GM03348 (cell line): Measurements from ENCODE around the gene SLC30A1.
"Not testable (repeated sequence)": the region's sequence is repeated elsewhere in the genome, so short reads cannot be mapped to it uniquely, and the experiment has no call there.

Experiments
- DNase-seq: peaks from one replicate; pipeline ENCODE4 v3.0.0; 2012; ENCODE audit warnings: low spot score

The SLC30A1 gene

DNA sequence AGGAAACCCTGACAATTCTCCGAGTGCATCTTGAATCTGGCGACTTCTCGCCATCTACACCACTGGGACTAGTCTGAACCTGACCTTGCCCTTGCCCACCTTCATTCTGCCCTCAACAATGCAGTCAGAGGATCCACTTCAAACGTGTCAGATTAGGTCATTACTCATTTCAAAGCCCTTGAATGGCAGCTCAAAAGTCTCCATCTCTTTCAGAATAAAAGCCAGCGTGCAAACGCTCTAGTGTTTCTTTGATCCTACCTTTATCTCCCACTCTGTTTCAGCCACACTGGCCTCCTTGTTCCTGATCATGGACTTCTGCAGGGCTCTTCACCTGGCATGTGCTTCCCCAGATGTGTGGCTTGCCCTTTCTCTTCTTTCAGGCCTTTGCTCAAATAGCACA is 31.3 kb downstream of the SLC30A1 start:
- DNase-seq: no peak

DNA sequence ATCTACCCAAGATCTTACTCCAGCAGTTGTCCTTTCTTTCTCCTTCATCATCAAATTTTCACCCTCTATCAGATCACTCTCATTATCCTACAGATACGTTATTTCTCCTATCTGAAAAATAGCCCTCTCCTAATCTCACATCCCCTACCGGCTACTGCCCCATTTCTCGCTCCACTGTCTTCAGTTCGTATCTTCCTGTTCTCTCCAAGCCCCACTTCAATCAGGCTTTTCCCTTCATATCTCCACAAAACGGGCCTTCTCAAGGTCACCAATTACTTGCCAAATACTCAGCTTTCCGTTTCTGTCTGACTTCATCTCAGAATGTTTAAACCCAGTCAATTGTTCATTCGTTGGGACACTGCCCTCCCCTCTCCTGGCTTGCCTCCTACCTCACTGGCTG is 32.4 kb downstream of the SLC30A1 start:
- no peak for DNase-seq

DNA sequence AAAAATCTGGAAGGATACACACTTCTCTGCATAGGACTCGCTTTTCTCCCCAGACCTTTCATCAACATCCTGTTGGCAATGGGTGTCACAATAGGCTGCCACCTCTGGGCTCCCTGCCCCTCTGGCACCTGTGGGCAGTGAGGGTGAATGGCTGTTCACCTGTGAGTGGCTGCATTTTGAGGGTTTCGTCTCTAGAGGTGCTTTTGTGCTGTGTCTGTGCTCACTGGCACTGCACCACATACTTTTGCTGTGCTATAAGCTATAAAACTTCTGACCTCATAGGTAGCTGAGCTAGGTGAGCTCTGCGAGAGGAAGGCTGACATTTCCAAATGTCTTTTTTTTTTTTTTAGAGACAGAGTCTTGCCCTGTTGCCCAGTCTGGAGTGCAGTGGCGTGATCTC is 35.9 kb downstream of the SLC30A1 start:
- DNase-seq: no peak

DNA sequence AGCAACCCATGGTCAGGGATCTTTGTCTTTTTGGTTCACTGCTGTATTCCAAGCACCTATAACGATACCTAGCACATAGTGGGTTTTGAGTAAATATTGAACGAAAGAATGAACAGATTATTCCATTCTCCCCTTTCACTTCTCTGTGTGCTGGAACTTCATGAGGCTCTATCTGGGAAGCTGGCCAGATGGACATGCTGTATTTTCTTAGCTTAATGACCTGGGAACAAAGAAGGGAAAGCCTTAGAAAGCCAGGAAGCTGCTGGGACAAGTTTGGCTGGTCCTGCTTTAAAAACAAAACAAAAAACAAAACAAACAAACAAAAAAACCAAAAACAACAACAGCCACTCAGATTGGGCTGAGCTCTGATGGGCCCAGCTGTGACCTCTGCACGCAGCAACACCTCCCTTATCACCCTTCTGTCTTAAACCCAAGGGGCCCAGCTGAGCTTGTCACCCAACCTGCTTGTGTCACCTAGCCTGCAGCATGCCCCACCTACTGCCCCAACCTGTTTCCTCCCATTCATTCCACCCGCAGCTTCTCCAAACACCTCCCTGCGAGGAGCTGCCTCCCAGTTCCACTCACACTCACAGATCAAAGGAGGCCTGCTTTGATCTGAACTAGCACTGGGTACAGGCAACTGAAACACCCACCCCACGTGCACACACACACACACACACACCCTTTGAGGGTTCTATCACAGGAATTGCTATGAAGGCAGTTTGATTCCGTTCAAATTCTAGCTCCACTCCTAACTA is 37.1 kb downstream of the SLC30A1 start:
- DNase-seq: no peak

DNA sequence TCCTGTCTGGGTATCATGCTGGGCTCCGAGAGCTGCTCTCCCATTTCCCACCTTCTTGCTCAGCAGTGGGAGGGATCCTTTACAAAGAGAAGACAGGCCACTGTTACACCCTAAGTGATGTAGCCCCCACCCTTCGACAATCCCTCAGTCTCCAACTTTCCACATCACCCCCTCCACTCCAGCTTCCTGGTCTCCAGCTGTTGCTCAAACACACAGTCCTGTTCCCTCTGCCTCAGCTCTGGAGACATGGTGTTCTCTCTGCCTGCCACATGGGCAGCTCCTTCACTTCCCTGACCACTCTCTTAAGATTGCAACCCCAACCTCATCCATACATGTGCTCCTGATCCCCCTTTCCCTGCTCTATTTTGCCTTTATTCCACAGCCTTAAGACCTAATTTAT is 37.7 kb downstream of the SLC30A1 start:
- no peak for DNase-seq

DNA sequence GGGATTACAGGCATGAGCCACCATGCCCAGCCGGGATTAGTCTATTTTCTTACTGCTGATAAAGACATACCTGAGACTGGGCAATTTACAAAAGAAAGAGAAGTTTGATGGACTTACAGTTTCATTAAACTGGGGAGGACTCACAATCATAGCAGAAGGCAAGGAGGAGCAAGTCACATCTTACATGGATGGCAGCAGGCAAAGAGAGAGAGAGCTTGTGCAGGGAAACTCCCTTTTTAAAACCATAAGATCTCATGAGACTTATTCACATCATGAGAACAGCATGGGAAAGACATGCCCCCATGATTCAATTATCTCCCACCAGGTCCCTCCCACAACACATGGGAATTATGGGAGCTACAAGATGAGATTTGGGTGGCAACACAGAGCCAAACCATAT is 38.1 kb downstream of the SLC30A1 start:
- not testable (repeated sequence) for DNase-seq

DNA sequence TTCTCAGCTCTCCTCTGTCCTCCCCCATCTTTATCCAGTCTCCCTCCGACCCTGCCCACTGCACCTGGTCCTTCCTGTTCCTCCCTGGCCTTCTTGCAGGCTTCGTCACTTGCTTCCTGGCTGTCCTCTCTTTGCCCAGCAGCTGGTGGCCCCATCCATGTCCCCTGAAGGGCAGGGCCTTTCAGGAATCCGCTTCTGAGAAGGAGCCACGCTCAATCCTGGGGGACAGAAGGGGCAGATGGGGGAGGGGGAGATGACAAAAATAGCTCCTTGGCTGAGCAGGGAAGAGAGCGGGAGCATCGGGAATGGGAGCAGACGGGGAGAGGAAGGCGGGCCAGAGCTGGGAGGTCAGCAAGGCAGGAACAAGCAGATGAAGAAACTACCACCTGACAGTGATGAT is 40.7 kb downstream of the SLC30A1 start:
- DNase-seq: no peak

DNA sequence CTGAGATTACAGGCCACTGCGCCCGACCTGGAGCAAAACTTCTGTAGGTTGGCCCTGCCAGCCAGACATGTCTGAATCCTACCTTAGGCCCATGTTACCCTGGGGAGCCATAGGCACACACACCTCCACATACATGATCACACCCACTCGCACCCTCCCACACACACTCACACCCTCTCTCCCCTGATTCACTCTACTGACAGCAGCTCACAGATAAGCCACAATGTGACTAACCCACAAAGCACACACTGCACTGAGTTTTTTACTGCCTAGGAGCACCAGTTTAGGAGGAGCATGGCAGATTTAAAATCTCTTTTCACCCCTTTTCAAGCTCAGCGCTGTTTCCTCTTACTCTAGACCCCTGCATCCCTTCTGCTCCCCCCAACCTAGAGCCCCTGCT is 41.7 kb downstream of the SLC30A1 start:
- DNase-seq: no peak

DNA sequence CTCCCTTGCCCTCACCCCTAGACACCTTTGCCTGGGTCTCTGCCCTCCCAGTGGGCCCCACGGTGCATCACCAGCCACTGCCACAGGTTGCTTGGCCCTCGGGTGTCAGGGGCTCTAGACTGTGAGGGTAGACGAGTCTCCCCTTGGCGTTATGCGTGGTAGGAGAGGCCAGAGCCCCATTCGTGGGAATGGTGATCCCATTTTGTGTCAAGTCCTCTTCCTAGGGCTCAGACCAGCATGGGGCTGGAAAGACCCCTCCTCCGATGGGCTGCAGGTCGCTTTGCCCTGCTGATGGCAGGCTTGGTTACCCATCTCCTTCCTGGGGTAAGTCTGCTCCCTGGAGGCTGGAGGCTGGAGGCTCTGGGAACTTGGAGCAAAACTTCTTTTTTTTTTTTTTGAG is 42.4 kb downstream of the SLC30A1 start:
- no peak for DNase-seq

DNA sequence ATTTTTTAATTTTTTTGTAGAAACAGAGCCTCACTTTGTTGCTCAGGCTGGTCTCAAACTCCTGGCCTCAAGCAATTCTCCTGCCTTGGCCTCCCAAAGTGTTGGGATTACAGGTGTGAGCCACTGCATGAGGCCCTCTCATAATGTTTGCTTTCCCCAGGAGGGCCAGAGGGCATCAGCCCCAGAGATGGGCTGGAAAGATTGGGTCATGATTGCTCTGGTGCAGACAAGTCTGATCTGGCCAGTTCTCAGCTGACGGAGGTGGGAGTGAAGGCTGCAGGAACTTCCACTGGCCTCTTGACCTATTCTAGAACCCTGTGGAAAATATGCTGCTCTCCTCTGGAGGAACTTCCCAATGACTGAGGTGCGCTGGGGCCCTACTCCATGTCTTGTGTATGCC is 43.6 kb downstream of the SLC30A1 start:
- DNase-seq: no peak

DNA sequence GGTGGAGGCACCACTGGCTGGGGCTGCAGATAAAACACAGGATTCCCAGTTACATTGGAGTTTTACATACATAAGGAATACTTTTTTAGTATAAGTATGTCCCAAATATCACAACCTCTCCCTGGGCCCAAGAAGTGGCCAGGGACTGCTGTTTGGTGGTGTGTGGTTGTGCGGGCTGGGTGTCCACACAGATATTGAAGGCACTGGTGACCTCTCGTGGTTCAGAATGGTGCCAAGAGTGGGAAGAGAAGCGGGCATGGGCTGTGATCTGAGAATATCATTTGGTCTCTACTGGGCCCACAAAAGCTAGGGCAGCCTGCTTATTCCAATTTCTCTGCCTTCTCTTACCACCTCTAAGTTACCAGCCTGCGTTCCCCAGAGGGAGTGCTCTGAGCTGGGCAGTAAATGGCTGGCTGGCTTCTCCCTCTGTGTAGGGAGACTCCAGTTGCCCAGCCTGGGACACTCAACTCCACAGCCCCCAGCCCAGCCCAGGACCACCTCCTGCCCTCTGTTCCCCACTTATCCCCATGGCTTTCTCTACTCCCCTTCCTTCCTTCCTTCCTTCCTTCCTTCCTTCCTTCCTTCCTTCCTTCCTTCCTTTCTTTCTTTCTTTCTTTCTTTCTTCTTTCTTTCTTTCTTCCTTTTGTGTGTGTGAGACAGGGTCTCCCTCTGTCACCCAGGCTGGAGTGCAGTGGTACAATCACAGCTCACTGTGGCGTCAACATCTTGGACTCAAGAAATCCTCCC is 44.2 kb downstream of the SLC30A1 start:
- no peak for DNase-seq

DNA sequence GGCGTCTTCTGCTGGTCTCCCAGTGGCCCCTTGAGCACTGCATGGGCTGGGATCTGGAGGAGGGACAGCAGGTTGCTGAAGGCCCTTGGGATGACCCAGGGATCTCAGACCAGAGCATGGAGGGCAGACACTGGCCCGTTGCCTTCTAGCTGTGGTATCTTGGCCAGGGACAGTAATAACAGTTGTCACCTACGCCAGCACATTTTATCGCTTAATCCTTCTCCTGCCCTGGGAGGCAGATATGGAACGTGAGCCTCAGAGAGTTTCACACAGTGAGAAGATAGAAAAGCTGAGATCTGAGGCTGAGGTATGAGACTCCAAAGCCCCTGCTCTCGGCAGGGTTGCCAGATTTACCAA is 46.9 kb downstream of the SLC30A1 start:
- no peak for DNase-seq

DNA sequence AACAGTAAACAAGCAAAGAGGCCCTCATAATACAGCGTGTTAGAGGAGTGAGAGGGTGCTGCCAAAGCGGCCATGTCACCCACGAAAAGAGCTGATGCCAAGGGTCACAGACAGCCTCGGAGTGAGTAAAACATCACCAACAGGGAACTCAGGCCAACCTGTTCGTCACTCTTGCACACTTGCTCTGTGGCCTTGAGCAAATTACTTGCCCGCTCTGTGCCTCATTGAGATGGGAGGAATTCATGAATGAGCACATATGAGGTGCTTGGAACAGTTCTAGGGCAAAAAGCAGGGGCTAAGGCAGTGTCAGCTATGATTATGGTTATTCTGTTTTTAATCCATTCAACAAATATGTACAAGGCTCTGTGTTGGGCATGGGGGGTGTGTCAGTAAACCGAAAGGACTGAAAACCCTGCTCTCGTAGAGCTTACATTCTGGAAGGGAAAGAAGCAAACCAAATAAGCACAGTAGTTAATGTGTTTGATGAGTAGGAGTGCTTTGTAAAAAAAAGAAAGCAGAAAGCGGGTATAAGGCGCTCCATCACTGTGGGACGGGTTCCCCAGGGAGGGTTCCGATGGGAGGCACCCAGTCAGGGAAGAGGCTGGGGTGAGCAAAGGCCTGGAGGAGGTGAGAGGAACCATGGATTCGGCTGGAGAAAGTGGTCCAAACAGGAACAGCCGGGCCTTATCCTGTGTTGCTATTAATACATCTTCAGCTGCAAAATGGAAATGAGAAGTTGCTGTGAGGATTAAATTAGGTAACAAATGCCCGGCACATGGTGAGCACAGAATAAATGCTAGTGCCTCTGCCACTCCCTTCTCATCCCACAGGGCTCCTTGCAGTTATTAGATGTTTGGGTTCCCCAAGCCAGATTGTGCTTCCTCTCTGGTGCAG is 47.5 kb downstream of the SLC30A1 start:
- DNase-seq: no peak

DNA sequence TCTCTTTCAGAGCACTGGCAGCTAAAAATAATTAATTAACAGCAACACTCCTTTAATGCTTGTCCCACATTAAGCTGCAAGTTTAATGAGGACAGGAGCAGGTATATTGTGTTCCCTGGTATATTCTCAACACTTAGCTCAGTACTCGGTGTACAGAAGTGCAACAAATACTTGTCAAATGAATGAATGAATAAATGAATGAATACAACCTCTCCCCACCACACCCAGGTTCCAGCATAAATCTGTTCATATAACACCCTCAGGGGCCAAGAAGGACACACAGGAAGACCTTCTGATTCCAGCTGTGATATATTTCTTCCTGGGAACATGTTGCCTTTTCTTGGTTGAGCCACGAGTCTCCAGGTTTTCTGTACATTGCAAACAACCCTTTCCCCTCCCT is 48.9 kb downstream of the SLC30A1 start:
- no peak for DNase-seq

DNA sequence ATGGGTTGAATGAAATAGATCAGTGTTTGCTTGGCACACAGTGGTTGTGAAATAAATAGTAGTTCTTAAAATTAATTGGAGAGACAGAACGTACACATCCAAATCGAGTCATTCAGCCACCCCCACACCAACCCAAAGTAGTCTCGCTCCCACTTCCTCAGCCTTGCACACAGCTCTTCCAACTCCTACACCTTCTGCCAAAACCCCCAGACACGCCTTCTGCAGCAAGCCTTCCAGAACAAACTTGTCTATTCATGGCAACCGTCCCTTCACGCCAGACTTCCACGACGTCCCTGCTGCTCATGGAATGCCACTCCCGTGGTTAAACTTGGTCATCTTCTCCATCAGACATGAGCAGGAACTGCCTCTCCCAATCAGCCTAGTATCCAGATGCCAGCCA is 49.5 kb downstream of the SLC30A1 start:
- no peak for DNase-seq

DNA sequence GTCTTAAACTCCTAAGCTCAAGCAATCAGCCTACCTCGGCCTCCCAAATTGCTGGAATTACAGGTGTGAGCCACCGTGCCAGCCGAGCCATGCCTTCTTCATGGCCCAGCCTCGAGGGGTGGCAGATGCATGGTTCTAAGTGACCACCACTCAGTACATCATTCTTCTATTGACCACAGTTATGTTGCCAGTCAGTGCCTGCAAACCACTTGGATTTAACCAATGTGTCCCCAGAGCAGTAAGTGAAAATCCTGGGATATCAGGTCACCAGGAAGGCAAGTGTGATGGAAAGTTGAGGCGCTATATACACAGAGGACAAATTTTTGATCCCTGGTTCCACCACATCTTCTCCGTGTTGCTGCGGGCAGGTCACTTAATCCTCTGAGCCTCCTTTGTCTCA is 50.0 kb downstream of the SLC30A1 start:
- no peak for DNase-seq

DNA sequence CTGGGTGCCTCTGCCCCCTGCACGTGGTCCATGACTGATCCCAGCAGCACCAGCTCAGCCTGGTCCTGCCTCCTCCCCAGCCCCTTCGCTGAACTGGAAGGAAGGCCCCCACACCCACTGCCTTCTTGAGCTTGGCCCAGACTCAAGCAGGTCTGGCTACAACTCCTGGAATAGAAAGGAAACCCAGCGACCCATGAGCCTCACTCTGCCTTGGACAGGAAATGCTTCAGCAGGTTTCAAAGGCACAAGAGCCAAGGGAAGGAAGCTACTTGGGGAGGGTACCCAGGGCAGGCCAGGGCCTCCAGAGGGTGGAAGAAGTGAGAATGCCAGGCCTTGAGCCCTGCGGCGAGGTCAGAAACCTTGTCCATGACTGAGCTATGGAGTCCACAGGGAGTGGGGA is 51.1 kb downstream of the SLC30A1 start:
- no peak for DNase-seq

DNA sequence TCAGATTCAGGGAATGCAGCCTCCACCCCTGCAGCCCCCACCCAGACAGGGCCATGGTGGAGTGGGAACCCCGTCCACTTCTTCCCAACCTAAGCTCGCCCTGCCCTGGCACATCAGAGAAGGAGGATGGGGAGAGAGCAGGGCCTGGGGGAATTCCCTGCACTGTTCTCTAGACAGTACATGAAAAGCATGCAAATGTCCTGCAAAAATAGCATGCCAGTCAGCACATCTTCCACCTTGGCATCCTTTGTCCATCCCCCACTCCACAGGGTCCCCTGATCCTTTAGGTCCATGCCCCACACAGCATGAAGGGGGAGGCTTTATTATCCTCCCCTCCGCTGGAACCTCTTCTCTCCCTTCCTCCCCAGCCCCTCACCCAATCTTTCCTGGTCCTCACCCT is 52.0 kb downstream of the SLC30A1 start:
- DNase-seq: no peak

DNA sequence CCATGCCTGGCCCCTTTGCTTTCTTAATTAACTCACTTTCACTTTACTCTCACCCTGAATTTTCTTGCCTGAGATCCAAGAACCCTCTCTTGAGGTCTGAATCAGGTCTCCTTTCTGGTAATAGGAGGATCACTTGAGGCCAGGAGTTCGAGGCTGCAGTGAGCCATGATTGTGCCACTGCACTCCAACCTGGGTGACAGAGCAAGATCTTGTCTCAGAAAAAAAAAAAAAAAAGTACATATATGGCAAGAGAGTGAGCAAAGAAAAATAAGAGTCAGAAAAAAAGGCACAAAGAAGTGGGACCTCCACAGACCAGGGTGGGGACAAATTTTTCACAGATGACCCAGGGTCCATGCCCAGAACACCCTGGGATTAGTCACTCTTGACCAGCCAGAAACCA is 52.9 kb downstream of the SLC30A1 start:
- no peak for DNase-seq

DNA sequence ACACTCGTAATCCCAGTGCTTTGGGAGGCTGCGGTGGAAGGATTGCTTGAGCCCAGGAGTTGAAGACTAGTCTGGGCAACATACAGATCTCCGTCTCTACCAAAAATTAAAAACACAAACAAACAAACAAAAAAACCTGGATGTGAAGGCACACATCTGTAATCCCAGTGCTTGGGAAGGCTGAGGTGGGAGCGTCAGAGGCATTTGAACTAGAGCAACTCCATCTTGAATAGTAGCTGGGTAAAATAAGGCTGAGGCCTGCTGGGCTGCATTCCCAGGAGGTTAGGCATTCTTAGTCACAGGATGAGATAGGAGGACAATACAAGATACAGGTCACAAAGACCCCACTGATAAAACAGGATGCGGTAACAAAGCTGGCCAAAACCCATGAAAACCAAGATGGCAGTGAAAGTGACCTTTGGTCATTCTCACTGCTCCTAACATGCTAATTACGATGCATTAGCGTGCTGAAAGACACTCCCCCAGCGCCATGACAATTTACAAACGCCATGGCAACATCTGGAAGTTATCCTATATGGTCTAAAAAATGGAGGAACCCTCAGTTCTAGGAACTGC is 53.8 kb downstream of the SLC30A1 start:
- no peak for DNase-seq

DNA sequence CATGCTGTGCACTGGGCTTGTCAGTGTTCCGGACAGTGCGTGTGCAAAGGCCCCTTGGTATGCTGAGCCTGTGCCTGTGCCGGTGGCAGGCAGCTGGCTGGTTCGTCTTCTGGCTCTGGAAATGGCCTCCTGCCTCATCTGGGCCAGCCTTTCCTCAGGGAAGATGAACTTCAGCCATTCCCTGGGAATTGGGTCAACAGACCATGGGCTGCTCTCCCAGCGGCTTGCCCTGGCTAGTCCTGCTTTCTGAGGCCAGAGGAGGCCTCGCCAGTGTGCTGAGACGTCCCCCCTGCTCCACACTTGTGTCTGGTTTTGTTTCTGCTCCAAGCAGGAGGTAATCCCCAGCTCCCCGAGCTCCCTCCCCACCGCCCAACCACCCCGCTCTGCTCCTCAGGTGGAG is 54.4 kb downstream of the SLC30A1 start:
- no peak for DNase-seq

DNA sequence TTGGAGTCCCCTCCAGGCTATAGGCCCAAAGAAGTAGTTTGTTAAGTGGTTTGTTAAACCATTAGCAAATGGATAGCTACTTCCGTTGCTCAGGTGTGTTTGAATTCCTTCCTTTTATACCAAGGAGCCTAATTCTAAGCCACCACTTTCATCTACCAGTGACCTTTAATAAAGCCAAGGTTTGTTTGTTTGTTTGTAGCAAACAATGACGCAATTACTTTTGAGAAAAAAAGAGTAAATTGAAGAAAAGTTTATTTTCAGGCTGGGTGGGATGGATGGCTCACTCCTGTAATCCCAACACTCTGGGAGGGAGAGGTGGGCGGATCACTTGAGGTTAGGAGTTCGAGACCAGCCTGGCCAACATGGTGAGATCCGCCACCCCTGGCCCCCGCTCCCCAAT is 56.2 kb downstream of the SLC30A1 start:
- no peak for DNase-seq
